Esophagus muscularis mucosa (tissue), 4 donors: Measurements from ENCODE around the gene RPL31.

Source experiments
- EP300 ChIP-seq: sonication (generic); formaldehyde crosslinking; IDR thresholded peaks from one replicate; pipeline ENCODE4 v1.6.1; 2017; ENCODE audit warnings: antibody characterized with exemption
- POLR2AphosphoS5 ChIP-seq, 2 donors: sonication (generic); formaldehyde crosslinking; IDR thresholded peaks; one replicate each; pipeline ENCODE4 v1.6.1; 2017; ENCODE audit warnings: antibody characterized with exemption in 2 of 2
- TF ChIP-seq, protein P1 (sequence below), 3 experiments: fragments of 200-600 bp in 2 of 3; fragments of 450-650 bp in 1 of 3; sonication (generic) in 2 of 3; IDR thresholded peaks; one replicate each; pipeline ENCODE4 v1.5.1; 2017 to 2019; ENCODE audit warnings: antibody characterized with exemption in 3 of 3, mild to moderate bottlenecking in 2 of 3, moderate library complexity in 1 of 3

DNA sequence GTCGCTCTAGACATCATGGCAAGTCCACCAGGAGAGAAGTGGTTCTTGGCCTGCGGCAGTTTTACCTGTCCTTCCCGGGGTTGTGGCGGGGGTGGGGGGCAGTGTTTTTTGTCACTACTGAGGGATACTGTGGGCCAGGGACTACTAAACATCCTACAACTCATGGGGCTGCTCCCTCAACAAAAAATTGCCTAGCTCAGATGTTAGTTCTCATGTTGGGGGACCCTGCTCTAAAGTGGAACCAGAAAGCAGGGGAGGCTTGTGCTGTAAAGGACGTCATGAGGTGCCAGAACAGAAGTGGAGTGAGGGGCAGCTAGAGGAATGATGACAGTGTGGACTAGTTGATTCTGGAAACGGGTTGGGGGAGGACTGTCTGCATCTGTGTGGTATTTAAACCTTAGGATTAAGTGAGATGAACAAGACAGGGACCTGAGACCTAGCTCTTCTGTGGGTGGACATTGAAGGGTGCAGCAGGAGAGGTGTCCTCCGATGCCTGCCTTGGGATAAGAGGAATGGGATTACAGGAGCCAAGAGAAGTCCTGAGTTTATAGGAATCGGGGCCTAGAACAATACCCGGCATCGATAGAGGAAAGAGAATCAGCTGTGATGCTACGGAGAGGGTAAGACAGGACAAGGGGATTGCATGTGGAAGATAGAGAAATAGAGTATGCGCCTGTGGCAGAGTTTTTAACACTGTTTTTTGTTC, 2.7 kb downstream of the RPL31 start:
- no peak for TF ChIP-seq EP300
- TF ChIP-seq, protein P1, sequence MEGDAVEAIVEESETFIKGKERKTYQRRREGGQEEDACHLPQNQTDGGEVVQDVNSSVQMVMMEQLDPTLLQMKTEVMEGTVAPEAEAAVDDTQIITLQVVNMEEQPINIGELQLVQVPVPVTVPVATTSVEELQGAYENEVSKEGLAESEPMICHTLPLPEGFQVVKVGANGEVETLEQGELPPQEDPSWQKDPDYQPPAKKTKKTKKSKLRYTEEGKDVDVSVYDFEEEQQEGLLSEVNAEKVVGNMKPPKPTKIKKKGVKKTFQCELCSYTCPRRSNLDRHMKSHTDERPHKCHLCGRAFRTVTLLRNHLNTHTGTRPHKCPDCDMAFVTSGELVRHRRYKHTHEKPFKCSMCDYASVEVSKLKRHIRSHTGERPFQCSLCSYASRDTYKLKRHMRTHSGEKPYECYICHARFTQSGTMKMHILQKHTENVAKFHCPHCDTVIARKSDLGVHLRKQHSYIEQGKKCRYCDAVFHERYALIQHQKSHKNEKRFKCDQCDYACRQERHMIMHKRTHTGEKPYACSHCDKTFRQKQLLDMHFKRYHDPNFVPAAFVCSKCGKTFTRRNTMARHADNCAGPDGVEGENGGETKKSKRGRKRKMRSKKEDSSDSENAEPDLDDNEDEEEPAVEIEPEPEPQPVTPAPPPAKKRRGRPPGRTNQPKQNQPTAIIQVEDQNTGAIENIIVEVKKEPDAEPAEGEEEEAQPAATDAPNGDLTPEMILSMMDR (IDR thresholded peaks at IDR 0.05) = no peak
- TF ChIP-seq POLR2AphosphoS5 (IDR thresholded peaks at IDR 0.05) = no peak
